Amniotic stem cell (primary cell): Measurements from ENCODE around the gene LY6G6C.

Source experiments
- DNase-seq: peaks from one replicate; lab custom pipeline; 2025; lab: John Stamatoyannopoulos, UW

The LY6G6C gene

DNA sequence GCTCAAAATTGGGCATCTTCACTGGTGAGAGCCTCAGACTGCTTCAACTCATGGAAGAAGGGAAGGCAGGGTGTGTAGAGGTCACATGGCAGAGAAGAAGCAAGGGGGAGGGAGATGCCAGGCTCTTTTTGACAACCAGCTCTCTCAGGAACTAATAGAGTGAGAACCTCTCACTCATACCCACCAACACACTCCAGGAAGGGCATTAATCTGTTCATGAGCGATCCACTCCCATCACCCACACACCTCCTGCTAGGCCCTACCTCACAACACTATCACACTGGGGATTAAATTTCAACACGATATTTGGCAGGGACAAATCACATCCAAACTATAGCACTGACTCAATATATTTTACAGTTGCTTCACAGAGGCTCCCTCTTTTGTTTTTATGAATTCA is 20.3 kb upstream of the LY6G6C start:
- no peak for DNase-seq

- no peak for DNase-seq
Observed at GRCh38 chr6:31740397-31741223, 19.1 kb upstream of the LY6G6C start.

GRCh38 chr6:31739639-31740396 is 18.3 kb upstream of the LY6G6C start, which contains the start of gene MSH5:
Gene MSH5, plus strand, starts transcription at chr6:31740005. Its CDS starts 462 bp downstream, at chr6:31740467.
- peak; percentile 96 for DNase-seq

GRCh38 chr6:31737991-31738979 is 16.7 kb upstream of the LY6G6C start:
- DNase-seq, result peak; percentile 38

GRCh38 chr6:31737315-31737990 is 15.9 kb upstream of the LY6G6C start:
- DNase-seq, result no peak

DNA sequence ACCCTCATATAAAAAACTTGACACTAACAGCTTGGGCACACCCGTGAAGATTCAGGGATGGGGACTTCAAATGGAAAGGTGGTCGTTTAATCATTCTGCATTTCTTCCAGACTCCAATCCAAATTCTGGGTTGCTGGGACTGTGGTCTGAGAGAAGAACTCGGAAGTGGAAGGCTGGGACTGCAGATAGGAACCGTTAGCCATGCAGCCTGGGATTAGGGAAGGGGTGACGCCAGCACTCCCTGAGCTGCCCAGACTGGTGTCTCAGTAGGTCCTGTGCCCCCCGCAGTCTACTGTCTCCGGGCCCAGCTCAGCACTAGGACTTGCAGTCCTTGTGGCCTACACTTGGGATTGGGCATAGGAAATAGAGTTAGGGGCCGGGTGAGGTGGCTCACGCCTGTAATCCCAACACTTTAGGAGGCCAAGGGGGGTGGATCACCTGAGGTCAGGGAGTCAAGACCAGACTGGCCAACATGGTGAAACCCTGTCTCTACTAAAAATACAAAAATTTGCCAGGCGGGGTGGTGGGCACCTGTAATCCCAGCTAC is 15.3 kb upstream of the LY6G6C start:
- DNase-seq, result no peak

- DNase-seq, result peak; percentile 82
Observed at GRCh38 chr6:31736021-31736767, 14.6 kb upstream of the LY6G6C start, which contains the start of gene CLIC1. Gene CLIC1, minus strand, starts transcription at chr6:31736530. Its CDS starts 230 bp downstream, at chr6:31736300.

- peak; percentile 60 for DNase-seq
Observed at GRCh38 chr6:31734821-31735406, 13.4 kb upstream of the LY6G6C start.

DNA sequence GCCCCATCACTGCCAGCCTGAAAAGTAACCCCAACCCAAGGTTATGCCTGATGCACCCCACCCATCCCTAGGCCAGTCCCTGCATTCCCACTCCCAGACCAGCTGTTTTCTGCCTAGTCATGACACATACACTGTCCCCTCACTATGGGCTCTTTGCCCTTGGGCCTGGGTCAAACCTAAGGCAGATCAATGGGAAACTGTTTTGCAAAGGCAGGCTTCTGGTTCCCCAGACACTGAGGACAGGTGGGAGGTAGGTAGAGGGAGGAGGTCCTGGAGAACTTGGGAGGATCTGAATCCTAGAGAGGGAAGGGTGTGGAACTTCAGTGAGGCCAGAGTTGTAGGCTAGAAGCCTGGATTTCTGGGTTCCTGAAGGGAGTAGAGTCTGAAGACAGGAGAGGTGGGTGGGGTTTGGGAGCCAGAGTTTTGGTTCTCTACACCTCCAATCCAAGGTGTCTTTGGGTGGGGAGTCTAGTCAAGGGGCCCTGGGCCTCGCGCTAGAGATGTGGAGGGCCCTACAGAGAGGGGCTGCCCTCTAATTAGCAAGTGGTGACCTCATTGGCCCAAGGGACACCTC is 12.8 kb upstream of the LY6G6C start:
- no peak for DNase-seq

DNA sequence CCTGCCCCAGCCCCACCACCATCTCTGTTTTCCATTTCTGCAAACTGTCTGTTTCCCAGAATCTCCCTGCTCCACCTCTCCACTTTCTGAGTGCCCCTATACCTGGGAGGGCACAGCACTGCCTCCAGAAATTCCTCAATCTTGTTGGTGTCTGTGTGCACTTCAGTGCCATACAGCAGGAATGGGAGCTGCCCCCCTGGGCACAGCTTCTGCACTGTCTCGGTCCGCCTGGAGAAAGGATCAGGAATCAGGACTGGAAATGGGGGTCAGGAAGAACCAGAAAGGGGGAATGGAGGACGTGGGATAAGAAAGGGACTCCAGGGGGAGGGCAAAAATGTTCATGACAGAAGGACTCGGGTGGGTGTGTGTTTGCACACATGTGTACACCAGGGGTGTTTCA is 12.2 kb upstream of the LY6G6C start:
- no peak for DNase-seq

DNA sequence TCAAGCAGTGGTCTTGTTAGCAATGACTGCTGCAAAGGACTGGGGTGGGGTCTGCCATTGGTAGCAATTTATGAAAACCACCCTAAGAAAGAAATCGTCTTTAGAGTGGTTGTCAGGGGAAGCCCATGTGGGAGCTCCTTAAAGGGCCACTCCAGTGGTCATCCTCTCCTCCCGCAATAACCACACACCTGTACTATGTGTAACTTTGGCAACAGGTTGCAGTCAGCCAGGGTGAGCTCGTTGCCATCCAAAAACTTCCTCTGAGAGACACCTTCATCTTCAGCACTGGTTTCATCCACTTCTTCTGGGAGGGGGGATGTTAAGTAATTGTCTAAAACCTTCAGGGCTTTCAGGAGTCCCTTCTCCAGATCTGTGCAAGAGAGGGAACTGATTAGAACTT is 10.5 kb upstream of the LY6G6C start:
- no peak for DNase-seq

DNA sequence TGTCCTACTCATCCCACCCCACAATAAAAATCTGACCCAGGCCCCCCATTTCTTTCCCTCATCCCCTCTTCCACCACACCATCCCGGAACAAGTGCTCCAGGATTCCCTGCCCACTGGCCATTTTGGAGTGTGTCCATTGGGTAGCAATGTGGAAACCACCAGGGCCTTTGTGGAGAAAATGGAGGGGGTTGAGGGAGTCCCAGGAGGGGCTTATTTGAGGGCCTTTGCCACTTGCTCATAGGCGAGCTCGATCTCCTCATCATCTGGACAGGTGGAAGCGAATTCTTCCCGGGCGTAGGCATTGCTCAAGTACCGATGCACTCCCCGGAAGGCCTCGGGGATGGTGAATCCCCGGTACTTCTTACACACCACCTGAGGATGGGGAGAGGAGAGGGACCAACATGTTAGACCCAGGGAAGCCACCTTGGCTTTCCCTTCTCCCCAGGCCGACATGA is 9.1 kb upstream of the LY6G6C start:
- DNase-seq, result no peak

- peak; percentile 80 for DNase-seq
Observed at GRCh38 chr6:31729979-31730630, 8.6 kb upstream of the LY6G6C start.

- peak; percentile 83 for DNase-seq
Observed at GRCh38 chr6:31729515-31729978, 8.0 kb upstream of the LY6G6C start.

DNA sequence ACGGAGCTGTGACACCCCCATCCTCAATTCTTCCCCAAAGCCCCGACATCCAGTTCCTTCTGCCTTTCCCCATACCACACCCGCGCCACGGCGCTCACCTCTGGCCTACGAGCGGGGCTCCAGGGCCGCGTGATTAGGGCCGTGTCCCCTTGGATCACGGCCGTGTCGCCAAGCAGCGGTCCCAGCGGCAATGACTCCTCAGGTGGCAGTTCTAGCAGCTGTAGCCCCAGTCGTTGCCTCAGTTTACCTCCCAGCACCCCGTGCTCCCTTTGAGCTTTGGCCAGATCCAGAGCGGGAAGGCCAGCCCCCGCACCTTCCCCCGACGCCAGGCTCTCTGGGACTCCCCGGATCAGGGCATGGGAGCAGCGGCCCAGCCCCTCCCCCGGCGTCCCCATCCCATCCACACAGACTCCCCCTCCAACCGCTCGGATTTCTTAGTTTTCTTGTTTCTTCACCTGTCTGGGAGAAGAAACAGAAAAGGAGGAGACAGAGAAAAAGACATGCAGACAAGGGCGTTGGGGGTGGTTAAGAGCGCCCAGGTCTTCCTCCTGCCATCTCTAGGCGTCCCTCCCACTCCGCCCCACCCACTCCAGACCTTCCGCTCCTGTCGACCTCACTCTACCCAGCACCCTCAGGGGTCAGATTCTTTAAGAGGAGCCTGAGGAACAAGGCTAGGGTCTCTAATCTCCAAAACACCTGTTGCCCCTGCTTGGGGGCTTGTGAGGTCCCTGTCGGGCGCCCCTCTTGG is 7.4 kb upstream of the LY6G6C start, which contains the start of gene DDAH2:
Gene DDAH2 (minus strand): TSS at position 533 of the 748 bp plus-strand sequence. CDS start 138 bp downstream, at position 395.
- no peak for DNase-seq

GRCh38 chr6:31727717-31728671 is 6.4 kb upstream of the LY6G6C start:
- DNase-seq, result no peak
